HG03139 (cell line): ENCODE data around the gene CUEDC1.

Experiments used
- ATAC-seq: cut with Tn5 transposase; IDR thresholded peaks from one replicate; pipeline ENCODE4 v1.9.1; 2021; ENCODE audit not compliant: unreplicated experiment

The CUEDC1 gene

GRCh38 chr17:57919918-57920317, 35.3 kb downstream of the CUEDC1 start:
- ATAC-seq, result no peak

GRCh38 chr17:57918017-57918895, 37.0 kb downstream of the CUEDC1 start:
- ATAC-seq, result no peak

GRCh38 chr17:57916925-57917858, 38.0 kb downstream of the CUEDC1 start:
- no peak for ATAC-seq

DNA sequence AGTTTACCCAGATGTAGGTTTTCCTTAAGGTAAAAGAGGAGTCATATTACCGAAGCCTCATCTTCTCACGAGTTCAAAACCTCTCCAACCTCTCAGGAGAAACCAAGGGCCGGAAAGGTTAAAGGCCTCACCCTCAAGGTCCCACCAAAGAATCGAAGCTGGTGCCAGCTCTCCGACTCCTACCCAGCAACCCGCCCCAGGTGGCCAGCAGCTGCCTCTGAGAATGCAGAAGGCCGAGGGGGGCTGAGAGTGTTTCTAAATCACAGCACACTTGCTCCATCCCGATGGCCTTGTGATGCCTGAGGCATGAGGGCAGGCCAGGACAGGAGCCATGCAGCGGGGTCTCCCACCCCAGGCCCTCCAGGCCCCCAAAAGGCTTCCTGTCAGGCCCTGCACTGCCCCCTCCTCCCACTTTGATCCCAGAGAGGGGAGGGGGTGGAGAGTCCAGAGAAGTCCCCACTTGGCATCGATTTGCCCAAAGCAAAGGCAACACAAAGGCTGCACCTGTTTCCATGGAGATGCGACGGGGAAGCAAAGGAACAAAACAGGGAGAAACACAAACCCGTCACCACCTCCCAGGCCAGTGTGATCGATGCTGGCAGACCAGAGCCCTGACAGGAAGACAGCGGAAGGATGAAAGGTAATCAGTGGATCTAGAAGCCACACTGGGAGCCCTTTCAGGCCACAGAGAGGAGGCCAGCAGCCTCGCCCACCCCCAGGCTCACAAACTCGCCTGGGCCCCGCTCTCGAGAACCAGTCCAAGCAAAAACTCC, 39.0 kb downstream of the CUEDC1 start:
- no peak for ATAC-seq

DNA sequence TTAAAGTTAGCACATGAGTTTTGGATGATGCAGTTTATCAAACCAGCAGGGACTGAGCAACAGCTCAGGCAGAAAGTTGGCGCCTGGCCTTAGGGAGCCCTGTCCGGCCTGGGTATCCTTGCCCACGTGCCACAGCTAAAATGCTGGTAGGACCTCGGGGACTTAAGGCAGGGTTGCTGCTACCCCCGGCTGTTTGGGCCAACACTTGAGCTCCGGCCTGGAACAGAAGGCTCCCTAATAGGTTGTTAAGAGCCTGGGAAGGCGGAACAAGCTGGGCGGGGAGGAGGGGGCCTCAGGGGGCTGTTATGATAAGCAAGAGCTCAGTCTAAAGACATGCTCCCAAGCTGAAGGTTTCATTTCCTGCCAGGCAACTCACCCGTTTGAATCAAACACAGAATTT, 39.7 kb downstream of the CUEDC1 start:
- no peak for ATAC-seq

- no peak for ATAC-seq
These were observed 40.7 kb downstream of the CUEDC1 start for GRCh38 chr17:57914273-57915142.

DNA sequence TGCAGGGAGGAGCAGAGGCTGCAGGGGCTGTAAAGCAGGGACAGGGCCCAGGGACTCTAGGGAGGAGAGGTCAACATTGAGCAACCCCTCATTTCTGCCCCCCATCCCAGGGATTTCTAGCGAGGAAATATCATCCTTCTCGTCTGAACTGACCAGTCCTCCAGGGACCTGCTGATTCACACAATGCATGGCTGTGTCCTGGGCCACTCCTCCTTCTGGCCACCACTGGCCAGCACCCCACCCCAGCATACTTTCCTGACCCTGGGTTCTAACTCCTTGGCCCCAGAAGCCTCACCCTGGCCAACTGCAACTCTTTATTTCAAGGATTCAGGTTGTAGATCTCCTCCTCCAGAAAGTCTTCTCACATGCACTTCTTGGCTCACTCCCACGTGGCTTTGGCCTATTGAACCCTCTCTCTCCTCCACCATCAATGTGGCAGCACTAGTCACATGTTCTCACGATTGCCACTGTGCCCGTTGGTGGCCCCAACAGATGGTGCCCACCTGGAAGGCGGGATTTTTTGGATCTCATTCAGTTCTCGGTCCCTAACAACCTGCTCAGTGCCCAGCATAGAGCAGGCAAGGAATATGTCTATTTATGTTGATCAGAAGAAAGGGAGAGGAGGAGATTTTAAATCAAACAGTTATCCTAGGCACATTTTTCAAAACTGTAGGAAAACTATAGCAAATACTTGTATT, 41.5 kb downstream of the CUEDC1 start:
- no peak for ATAC-seq

DNA sequence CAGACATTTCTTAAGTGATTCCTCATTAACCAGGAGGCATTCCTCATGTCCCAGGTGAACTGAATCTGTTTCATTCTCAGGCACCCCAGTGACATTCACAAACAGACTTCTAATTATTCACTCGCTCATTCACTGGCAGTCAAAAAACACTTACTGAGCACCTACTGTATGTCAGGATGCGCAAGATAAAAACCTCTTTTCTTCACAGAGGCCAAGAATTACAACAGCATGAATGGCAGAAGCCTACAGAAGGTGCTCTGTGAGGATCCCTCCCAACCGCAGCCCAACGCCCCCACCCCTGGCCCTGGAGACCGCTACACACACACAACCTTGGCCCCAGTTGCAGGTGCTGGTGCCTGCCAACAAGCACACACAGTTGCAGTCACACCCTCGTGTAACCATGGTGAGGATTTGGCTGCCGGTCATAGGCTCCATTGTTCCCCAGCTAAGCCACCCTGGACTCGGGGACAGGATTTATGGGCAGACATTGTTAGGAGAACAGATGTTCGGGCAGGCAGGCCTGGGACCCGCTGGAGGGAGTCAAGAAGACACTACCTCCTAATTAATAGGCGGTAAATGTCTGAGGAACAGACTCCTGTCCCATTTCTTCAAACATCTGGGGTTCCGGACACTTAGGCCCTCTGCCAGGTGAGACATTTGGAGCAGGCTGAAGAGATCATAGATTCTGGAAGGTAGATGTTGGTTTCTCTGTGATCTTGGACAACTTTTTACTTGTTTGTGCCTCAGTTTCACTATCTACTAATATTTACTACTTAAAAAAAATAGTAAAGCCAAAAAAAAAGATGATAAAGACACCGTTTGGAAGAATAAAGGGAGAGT, 43.2 kb downstream of the CUEDC1 start:
- ATAC-seq, result no peak

- no peak for ATAC-seq
These were observed 44.5 kb downstream of the CUEDC1 start for GRCh38 chr17:57910462-57911420.

DNA sequence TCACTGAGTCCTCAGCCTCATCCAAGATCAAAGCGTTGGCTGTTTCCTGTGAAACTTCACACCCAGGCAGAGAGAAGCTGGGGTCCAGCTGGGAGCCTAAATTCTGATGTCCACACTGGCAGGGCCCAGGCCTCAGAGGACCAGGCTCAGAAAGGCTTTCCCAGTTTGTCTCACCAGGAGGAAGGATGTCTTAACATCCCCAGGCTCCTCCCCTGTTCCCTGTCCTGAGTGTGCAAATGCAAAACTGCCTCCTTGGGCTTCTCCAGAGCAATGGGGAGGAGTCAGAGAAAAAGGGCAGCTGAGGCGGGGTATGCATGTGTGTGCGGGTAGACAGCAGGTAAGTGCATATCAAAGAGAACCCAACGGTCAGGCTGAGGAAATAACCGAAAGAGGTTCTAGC, 45.7 kb downstream of the CUEDC1 start:
- ATAC-seq, result no peak

DNA sequence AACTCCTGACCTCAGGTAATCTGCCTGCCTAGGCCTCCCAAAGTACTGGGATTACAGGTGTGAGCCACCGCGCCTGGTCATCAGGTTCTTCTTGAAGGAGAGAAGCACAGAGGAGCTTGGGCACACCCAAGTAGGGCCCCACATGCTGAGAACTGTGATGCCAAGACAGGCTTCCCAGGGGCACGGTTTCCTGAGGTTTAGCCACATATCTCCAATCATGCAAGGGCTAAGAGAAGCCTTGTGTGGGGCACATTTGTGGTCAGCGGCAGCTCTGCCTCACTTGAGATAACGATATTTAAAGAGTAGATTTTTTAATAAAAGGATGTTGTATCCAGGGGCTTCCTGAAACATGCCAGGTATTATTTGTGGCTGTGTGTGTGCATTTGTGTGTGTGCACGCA, 46.9 kb downstream of the CUEDC1 start:
- no peak for ATAC-seq

DNA sequence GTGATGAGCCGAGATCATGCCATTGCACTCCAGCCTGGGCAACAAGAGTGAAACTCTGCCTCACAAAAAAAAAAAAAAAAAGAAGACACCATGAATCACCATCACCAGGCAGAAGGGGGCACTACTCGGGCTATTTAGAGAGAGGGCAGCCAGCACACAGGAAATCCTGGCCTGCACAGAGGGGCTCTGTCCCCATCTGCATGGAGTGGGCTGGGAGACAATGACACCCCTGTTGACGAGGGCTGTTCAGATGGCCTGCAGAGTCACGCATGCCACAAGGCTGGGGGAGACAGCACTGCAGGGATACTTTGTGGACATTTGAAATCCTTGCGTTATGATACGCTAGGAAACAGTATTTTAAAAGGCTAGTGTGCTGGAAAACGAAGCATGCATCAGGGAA, 48.3 kb downstream of the CUEDC1 start:
- ATAC-seq, result no peak

- no peak for ATAC-seq
These were observed 49.2 kb downstream of the CUEDC1 start for GRCh38 chr17:57905875-57906455.

DNA sequence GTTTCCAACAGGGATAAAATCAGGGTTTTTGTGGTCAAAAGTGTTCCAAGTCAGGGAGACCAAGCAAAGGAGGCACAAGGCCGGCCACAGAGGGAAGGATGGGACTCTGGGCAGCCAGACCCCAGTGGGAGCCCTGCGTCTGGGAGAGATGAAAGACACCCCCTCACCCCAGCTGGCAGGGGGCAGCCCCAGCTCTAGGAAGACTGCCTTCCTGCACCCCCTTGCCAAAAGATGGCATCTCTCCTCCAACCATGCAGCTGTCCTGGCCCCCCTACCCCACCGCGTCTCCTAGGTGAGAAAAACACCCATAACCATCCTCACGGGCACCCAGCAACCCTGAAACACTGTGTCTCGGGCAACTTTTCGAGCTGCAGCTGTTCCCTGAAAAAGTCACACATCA, 51.3 kb downstream of the CUEDC1 start:
- ATAC-seq, result no peak

DNA sequence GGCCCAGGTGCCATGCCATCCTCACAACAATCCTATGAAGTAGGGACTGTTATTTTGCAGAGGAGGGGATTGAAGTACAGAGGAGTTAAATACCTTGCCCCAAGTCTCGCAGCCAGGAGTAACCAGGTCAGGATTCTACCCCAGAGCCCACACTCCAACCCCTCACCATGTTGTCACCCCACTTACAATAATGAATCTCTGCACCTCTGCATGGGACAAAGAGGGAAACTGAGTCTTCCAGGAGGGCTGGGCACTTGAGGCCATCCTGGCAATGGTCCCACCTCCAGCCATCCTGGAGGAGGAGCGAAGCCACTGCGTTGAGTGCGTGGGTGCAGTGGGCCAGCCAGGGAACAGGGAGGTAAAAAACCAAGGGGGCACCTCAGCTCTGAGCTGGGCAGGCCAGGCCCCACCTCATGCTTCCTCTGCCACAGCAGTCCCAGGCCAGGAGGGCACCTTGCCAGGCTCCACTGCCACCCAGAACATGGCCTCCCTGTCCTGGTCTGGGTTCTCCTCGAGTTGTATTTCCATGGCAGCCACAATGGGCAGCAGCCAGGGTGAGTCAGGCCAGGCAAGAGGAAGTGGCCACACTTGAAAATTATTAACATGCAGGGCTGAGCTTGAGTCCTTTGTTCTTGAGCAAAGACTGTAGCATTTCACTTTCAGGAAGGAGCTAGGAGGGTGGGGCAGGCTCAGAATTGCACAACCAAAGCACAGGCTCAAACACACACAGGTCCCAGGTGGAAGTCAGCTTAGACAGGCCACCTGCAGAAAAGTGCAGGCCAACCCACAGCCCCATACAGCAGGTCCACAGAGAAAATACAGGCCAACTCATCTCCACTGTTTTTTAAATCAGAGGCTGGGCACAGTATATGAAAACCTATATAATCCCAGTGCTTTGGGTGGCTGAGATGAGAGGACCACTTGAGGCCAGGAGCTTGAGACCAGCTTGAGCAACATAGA, 52.1 kb downstream of the CUEDC1 start:
- ATAC-seq, result peak; percentile 64
